MM.1S (cell line): ENCODE measurements around the gene IDH1.

Source experiments
- DNase-seq: peaks from one replicate; pipeline ENCODE4 v3.0.0-alpha.2; 2015
- H2AFZ ChIP-seq: fragments of 300-600 bp; sonication (generic); 2 replicates; pipeline ENCODE4 v1.6.0; 2016; ENCODE audit warnings: antibody characterized with exemption, low read length
- H3F3A ChIP-seq: fragments of 300-600 bp; sonication (generic); 2 replicates; pipeline ENCODE4 v1.6.1; 2016; ENCODE audit warnings: mild to moderate bottlenecking, antibody characterized with exemption, low read length, moderate library complexity, mixed read lengths; ENCODE audit not compliant: insufficient read depth
- H3K27ac ChIP-seq: fragments of 300-600 bp; sonication (generic); 2 replicates; pipeline ENCODE4 v1.5.1; 2016; ENCODE audit warnings: mild to moderate bottlenecking, low read length
- H3K27me3 ChIP-seq: fragments of 300-600 bp; sonication (generic); replicated peaks from 2 replicates; pipeline ENCODE4 v1.6.0; 2016; ENCODE audit warnings: low read length; ENCODE audit not compliant: insufficient read depth
- H3K36me3 ChIP-seq: fragments of 300-600 bp; sonication (generic); replicated peaks from 2 replicates; pipeline ENCODE4 v1.6.1; 2016; ENCODE audit warnings: mild to moderate bottlenecking, low read length, mixed read lengths; ENCODE audit not compliant: insufficient read depth
- H3K4me1 ChIP-seq: fragments of 300-600 bp; sonication (generic); 2 replicates; pipeline ENCODE4 v1.6.1; 2016; ENCODE audit warnings: low read length, mixed read lengths
- H3K4me2 ChIP-seq: fragments of 300-600 bp; sonication (generic); 2 replicates; pipeline ENCODE4 v1.6.0; 2016; ENCODE audit warnings: low read depth, low read length
- H3K4me3 ChIP-seq: fragments of 300-600 bp; sonication (generic); 2 replicates; pipeline ENCODE4 v1.5.1; 2016; ENCODE audit warnings: low read length, mixed read lengths
- H3K79me2 ChIP-seq: fragments of 300-600 bp; sonication (generic); 2 replicates; pipeline ENCODE4 v1.6.1; 2016; ENCODE audit warnings: mixed run types, low read length, mixed read lengths
- H3K9ac ChIP-seq: fragments of 300-600 bp; sonication (generic); 2 replicates; pipeline ENCODE4 v1.6.1; 2016; ENCODE audit warnings: low read length, mixed read lengths
- H3K9me2 ChIP-seq: fragments of 300-600 bp; sonication (generic); replicated peaks from 2 replicates; pipeline ENCODE4 v1.6.1; 2016; ENCODE audit warnings: mild to moderate bottlenecking, low read length, mixed read lengths; ENCODE audit not compliant: insufficient read depth
- H3K9me3 ChIP-seq: fragments of 300-600 bp; sonication (generic); replicated peaks from 2 replicates; pipeline ENCODE4 v1.6.1; 2016; ENCODE audit warnings: mild to moderate bottlenecking, low read length, mixed read lengths; ENCODE audit not compliant: insufficient read depth
- H4K20me1 ChIP-seq: fragments of 300-600 bp; sonication (generic); 2 replicates; pipeline ENCODE4 v1.6.1; 2016; ENCODE audit warnings: mild to moderate bottlenecking, low read length, moderate library complexity, mixed read lengths; ENCODE audit not compliant: insufficient read depth
- CTCF ChIP-seq: fragments of 300-600 bp; sonication (generic); IDR thresholded peaks from 2 replicates; pipeline ENCODE4 v1.5.1; 2016; ENCODE audit warnings: antibody characterized with exemption, low read length, mixed read lengths
- EZH2 ChIP-seq: fragments of 300-600 bp; sonication (generic); optimal IDR thresholded peaks from 2 replicates; pipeline ENCODE3; 2017; ENCODE audit warnings: low read depth, mild to moderate bottlenecking, antibody characterized with exemption, low read length, mixed read lengths
- EZH2phosphoT487 ChIP-seq: fragments of 300-600 bp; sonication (generic); IDR thresholded peaks from 2 replicates; pipeline ENCODE4 v1.6.1; 2018; ENCODE audit warnings: antibody characterized with exemption, low read length

The IDH1 gene

GRCh38 chr2:208256192-208256782 lies 1.4 kb upstream of the IDH1 start:
- peaks cover 9% of the 10 kb centered on the region for H3F3A ChIP-seq
- H3K79me2 ChIP-seq: 0 out of 2 replicates have a peak, but pooled peaks cover 6% of the 10 kb centered on the region
- H3K9me2 ChIP-seq: no peaks in the 10 kb centered on the region
- no peak overlapping the region for H3K4me3 ChIP-seq
- H3K27ac ChIP-seq: no peak overlapping the region
- H3K36me3 ChIP-seq: no peaks in the 10 kb centered on the region; the same call in 1 of the 2 replicates
- H3K9ac ChIP-seq: no peak overlapping the region
- peaks cover 11% of the 10 kb centered on the region for H3K4me1 ChIP-seq
- H3K4me2 ChIP-seq: no peak overlapping the region
- H3K9me3 ChIP-seq: no peaks in the 10 kb centered on the region
- peak; percentile 36 for DNase-seq
- H3K27me3 ChIP-seq: no peaks in the 10 kb centered on the region
- TF ChIP-seq CTCF (peak; percentile 31), EZH2 (no peak)
- no peak overlapping the region for H2AFZ ChIP-seq
- H4K20me1 ChIP-seq: no peaks in the 10 kb centered on the region

DNA sequence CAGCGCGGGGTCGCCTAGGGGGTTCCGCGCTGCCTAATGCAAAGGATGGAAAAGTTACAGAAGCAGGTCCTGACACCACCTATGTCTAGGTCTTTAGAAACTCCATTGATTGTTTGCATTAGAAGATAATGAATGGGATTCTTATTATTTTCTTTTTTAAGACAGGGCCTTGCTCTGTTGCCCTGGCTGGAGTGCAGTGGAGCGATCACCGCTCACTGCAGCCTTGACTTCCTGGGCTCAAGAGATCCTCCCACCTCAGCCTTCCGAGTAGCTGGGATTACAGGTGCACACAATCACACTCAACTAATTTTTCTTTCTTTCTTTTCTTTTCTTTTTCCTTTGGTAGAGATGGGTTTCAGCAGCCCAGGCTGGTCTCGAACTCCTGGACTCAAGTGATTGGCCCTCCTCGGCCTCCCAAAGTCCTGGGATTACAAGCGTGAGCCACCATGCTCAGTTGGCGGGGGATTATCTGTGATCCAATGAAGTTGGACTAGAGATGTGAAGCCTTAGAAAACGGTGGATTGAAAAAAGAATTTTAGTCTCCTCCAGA lies 761 bp upstream of the IDH1 start:
- peaks cover 4% of the 10 kb centered on the region for H3K36me3 ChIP-seq
- H3F3A ChIP-seq: peaks cover 9% of the 10 kb centered on the region
- H4K20me1 ChIP-seq: no peaks in the 10 kb centered on the region
- DNase-seq: no peak
- H3K4me3 ChIP-seq: peak overlapping the region; percentile 95
- 0 out of 2 replicates have a peak, but pooled peaks cover 6% of the 10 kb centered on the region for H3K79me2 ChIP-seq
- H3K27me3 ChIP-seq: no peaks in the 10 kb centered on the region
- TF ChIP-seq CTCF (no peak), EZH2 (no peak), EZH2phosphoT487 (no peak)
- no peaks in the 10 kb centered on the region for H3K9me3 ChIP-seq
- H3K9ac ChIP-seq: peak overlapping the region; percentile 32; the same call in 1 of the 2 replicates
- H3K9me2 ChIP-seq: no peaks in the 10 kb centered on the region
- H2AFZ ChIP-seq: peak overlapping the region; percentile 91
- peak overlapping the region; percentile 31; the same call in 1 of the 2 replicates for H3K27ac ChIP-seq
- H3K4me2 ChIP-seq: peak overlapping the region; percentile 97
- peaks cover 11% of the 10 kb centered on the region for H3K4me1 ChIP-seq

- peak; percentile 75 for TF ChIP-seq CTCF
- TF ChIP-seq EZH2: no peak
- Histone ChIP-seq H3K79me2 (0 out of 2 replicates have a peak, but pooled peaks cover 6% of the 10 kb centered on the region), H3K27me3 (no peaks in the 10 kb centered on the region), H3K4me1 (peaks cover 11% of the 10 kb centered on the region), H3K9me2 (no peaks in the 10 kb centered on the region), H3K9me3 (no peaks in the 10 kb centered on the region), H3K4me2 (peak overlapping the region; percentile 97), H3K36me3 (peaks cover 7% of the 10 kb centered on the region), H3K4me3 (peak overlapping the region; percentile 95), H4K20me1 (no peaks in the 10 kb centered on the region), H2AFZ (peak overlapping the region; percentile 91), H3K27ac (no peak overlapping the region; the same call in 1 of the 2 replicates), H3F3A (peaks cover 9% of the 10 kb centered on the region), H3K9ac (peak overlapping the region; percentile 38; the same call in 1 of the 2 replicates)
- peak; percentile 85 for DNase-seq
Measured at GRCh38 chr2:208254118-208254870, 577 bp downstream of the IDH1 start.
